KMS-11 (cell line): ENCODE measurements around the gene SAFB2.

Experiments
- H2AFZ ChIP-seq: fragments of 200-600 bp; sonication (generic); 2 replicates; pipeline ENCODE4 v1.6.1; 2016; ENCODE audit warnings: antibody characterized with exemption, mixed run types, low read depth
- H3K27ac ChIP-seq: fragments of 200-600 bp; sonication (generic); 2 replicates; pipeline ENCODE4 v1.6.1; 2016; ENCODE audit warnings: mild to moderate bottlenecking, mixed run types
- H3K27me3 ChIP-seq: fragments of 200-600 bp; sonication (generic); 2 replicates; pipeline ENCODE4 v1.6.1; 2017; ENCODE audit warnings: mild to moderate bottlenecking, low read depth, mixed run types, moderate library complexity; ENCODE audit not compliant: insufficient read depth
- H3K36me3 ChIP-seq: fragments of 200-600 bp; sonication (generic); 2 replicates; pipeline ENCODE4 v1.6.1; 2017; ENCODE audit warnings: mild to moderate bottlenecking, mixed run types; ENCODE audit not compliant: insufficient read depth
- H3K4me1 ChIP-seq: fragments of 200-600 bp; sonication (generic); 2 replicates; pipeline ENCODE4 v1.6.1; 2016; ENCODE audit warnings: mild to moderate bottlenecking, low read depth, mixed run types; ENCODE audit not compliant: poor library complexity, severe bottlenecking
- H3K4me2 ChIP-seq: fragments of 200-600 bp; sonication (generic); 2 replicates; pipeline ENCODE4 v1.7.0; 2016; ENCODE audit warnings: mild to moderate bottlenecking, mixed run types
- H3K4me3 ChIP-seq: fragments of 200-600 bp; sonication (generic); IDR thresholded peaks from 2 replicates; pipeline ENCODE4 v1.6.1; 2017; ENCODE audit warnings: low read depth, low read length, mixed read lengths; ENCODE audit not compliant: insufficient read depth
- H3K79me2 ChIP-seq: fragments of 200-600 bp; sonication (generic); 2 replicates; pipeline ENCODE4 v1.6.1; 2016; ENCODE audit warnings: low read depth, mixed run types; ENCODE audit not compliant: insufficient read depth
- H3K9ac ChIP-seq: fragments of 200-600 bp; sonication (generic); 2 replicates; pipeline ENCODE4 v1.6.1; 2016; ENCODE audit warnings: mild to moderate bottlenecking, mixed run types
- H4K20me1 ChIP-seq: fragments of 200-600 bp; sonication (generic); 2 replicates; pipeline ENCODE4 v1.6.1; 2016; ENCODE audit warnings: mild to moderate bottlenecking, mixed run types; ENCODE audit not compliant: insufficient read depth
- CTCF ChIP-seq: fragments of 200-600 bp; sonication (generic); conservative IDR thresholded peaks from 2 replicates; pipeline ENCODE4 v1.6.1; 2017; ENCODE audit warnings: low read depth, mild to moderate bottlenecking, antibody characterized with exemption, low read length, moderate library complexity, mixed read lengths

SAFB2 gene

GRCh38 chr19:5651361-5651760 lies 28.8 kb upstream of the SAFB2 start:
- H3K27ac ChIP-seq, result no peak overlapping the region
- no peak overlapping the region for H3K4me2 ChIP-seq
- H3K36me3 ChIP-seq, result peaks cover 26% of the 10 kb centered on the region; the same call in 1 of the 2 replicates
- no peak overlapping the region for H2AFZ ChIP-seq
- no peaks in the 10 kb centered on the region for H3K4me1 ChIP-seq
- no peaks in the 10 kb centered on the region for H3K27me3 ChIP-seq
- no peak overlapping the region for H3K9ac ChIP-seq
- no peaks in the 10 kb centered on the region for H4K20me1 ChIP-seq
- H3K79me2 ChIP-seq, result no peaks in the 10 kb centered on the region; the same call in 1 of the 2 replicates
- TF ChIP-seq CTCF, result no peak
- no peak overlapping the region for H3K4me3 ChIP-seq

- H3K4me3 ChIP-seq, result no peak overlapping the region
- H3K27ac ChIP-seq, result no peak overlapping the region
- peaks cover 43% of the 10 kb centered on the region; the same call in 1 of the 2 replicates for H3K36me3 ChIP-seq
- no peaks in the 10 kb centered on the region for H3K4me1 ChIP-seq
- peaks cover 26% of the 10 kb centered on the region; the same call in 1 of the 2 replicates for H3K79me2 ChIP-seq
- H2AFZ ChIP-seq, result no peak overlapping the region
- no peaks in the 10 kb centered on the region for H3K27me3 ChIP-seq
- H4K20me1 ChIP-seq, result peaks cover 5% of the 10 kb centered on the region; the same call in 1 of the 2 replicates
- H3K9ac ChIP-seq, result no peak overlapping the region
- H3K4me2 ChIP-seq, result no peak overlapping the region
- TF ChIP-seq CTCF, result no peak
Observed at GRCh38 chr19:5648464-5648863, 25.9 kb upstream of the SAFB2 start.

- Histone ChIP-seq H3K36me3 (peaks cover 40% of the 10 kb centered on the region; the same call in 1 of the 2 replicates), H3K4me3 (no peak overlapping the region), H3K27ac (no peak overlapping the region), H3K4me2 (no peak overlapping the region), H3K79me2 (peaks cover 35% of the 10 kb centered on the region; the same call in 1 of the 2 replicates), H2AFZ (no peak overlapping the region), H3K9ac (no peak overlapping the region), H4K20me1 (peaks cover 6% of the 10 kb centered on the region; the same call in 1 of the 2 replicates), H3K4me1 (no peaks in the 10 kb centered on the region), H3K27me3 (no peaks in the 10 kb centered on the region)
- no peak for TF ChIP-seq CTCF
Observed at GRCh38 chr19:5646703-5647102, 24.1 kb upstream of the SAFB2 start.

- TF ChIP-seq CTCF, result no peak
- no peak overlapping the region for H3K4me3 ChIP-seq
- peaks cover 11% of the 10 kb centered on the region; the same call in 1 of the 2 replicates for H4K20me1 ChIP-seq
- peaks cover 36% of the 10 kb centered on the region; the same call in 1 of the 2 replicates for H3K36me3 ChIP-seq
- H3K79me2 ChIP-seq, result peaks cover 47% of the 10 kb centered on the region; the same call in 1 of the 2 replicates
- H3K4me1 ChIP-seq, result no peaks in the 10 kb centered on the region
- no peak overlapping the region for H3K4me2 ChIP-seq
- H2AFZ ChIP-seq, result no peak overlapping the region
- H3K27ac ChIP-seq, result no peak overlapping the region
- no peaks in the 10 kb centered on the region for H3K27me3 ChIP-seq
- H3K9ac ChIP-seq, result no peak overlapping the region
Observed at GRCh38 chr19:5645409-5645808, 22.8 kb upstream of the SAFB2 start.
